K562 (cell line): ENCODE measurements around the gene VEZF1. TPM values are rescaled to one million over a fixed set of nuclear protein-coding genes. Genes with fewer than 3 reads are reported as not detected.

Source experiments
- ATAC-seq: fragments of 200-7000 bp; cut with Tn5 transposase; 3 replicates; pipeline ENCODE4 v1.9.1; 2020; ENCODE audit warnings: moderate library complexity
- BruUV-seq: library from RNA; stranded (reverse); fragments of 400-500 nt; replicated peaks from 2 replicates; lab custom pipeline; 2021; lab: Mats Ljungman, UMichigan
- CTCF ChIA-PET: fragments of 300-600 bp; formaldehyde crosslinking; extraction: SDS; loops from one replicate; lab custom pipeline; 2021; ENCODE audit warnings: low intra/inter-chr PET ratio; lab: Yijun Ruan, JAX
- POLR2A ChIA-PET: fragments of 300-600, 350-650 bp; sonication (Branson Sonifier 250); formaldehyde crosslinking; extraction: SDS; loops from one replicate; lab custom pipeline; 2021; ENCODE audit warnings: antibody characterized with exemption, inconsistent platforms; lab: Yijun Ruan, JAX
- DNase-seq, 4 experiments: peaks; one replicate each; pipeline versions ENCODE4 v3.0.0 to v3.0.0-alpha.2; 2011 to 2018; ENCODE audit warnings: low spot score in 3 of 4, mixed read lengths in 3 of 4; ENCODE audit errors: extremely low read depth in 1 of 4
- FAIRE-seq: peaks from 2 replicates; lab custom pipeline; 2011; peaks lifted over from hg19 to GRCh38; lab: Jason Lieb, UNC
- H2AFZ ChIP-seq: 2 replicates; pipeline ENCODE4 v1.6.0; 2011; ENCODE audit warnings: low read depth, low read length, control low read depth, inconsistent platforms
- H3K27ac ChIP-seq: fragments of 200-600 bp; 3 replicates; pipeline ENCODE4 v1.8.0; 2011; ENCODE audit warnings: low read depth, mild to moderate bottlenecking, control low read depth, inconsistent platforms, low read length, moderate library complexity, mixed read lengths; ENCODE audit errors: extremely low read depth
- H3K27me3 ChIP-seq, 2 experiments: fragments of 300-600 bp in 1 of 2; 2 replicates in 1 of 2; 3 replicates in 1 of 2; pipeline versions ENCODE4 v1.6.0 to v1.8.0; 2011; ENCODE audit warnings: inconsistent platforms in 2 of 2, low read length in 2 of 2, mild to moderate bottlenecking in 1 of 2, mixed read lengths in 1 of 2, moderate library complexity in 1 of 2; ENCODE audit not compliant: control insufficient read depth in 2 of 2, insufficient read depth in 2 of 2
- H3K36me3 ChIP-seq: fragments of 300-600 bp; 3 replicates; pipeline ENCODE4 v1.8.0; 2011; ENCODE audit warnings: mild to moderate bottlenecking, low read length, inconsistent platforms; ENCODE audit not compliant: control insufficient read depth, insufficient read depth
- H3K4me1 ChIP-seq, 2 experiments: fragments of 200-600 bp in 1 of 2; replicated peaks in 1 of 2; 2 replicates in 1 of 2; 3 replicates in 1 of 2; pipeline versions ENCODE4 v1.5.1 to v1.8.0; 2011; ENCODE audit warnings: inconsistent platforms in 2 of 2, low read length in 2 of 2, mild to moderate bottlenecking in 1 of 2, mixed read lengths in 1 of 2, moderate library complexity in 1 of 2; ENCODE audit not compliant: control insufficient read depth in 2 of 2, insufficient read depth in 2 of 2
- H3K4me2 ChIP-seq: 2 replicates; pipeline ENCODE4 v1.6.1; 2011; ENCODE audit warnings: low read length, control low read depth, inconsistent platforms, mixed read lengths; ENCODE audit not compliant: insufficient read depth
- H3K4me3 ChIP-seq: fragments of 200-600 bp; sonication (generic), shearing (Covaris generic); 2 replicates; pipeline ENCODE4 v1.5.1; 2016; ENCODE audit warnings: control low read depth, inconsistent platforms
- H3K79me2 ChIP-seq: fragments of 200-600 bp; 3 replicates; pipeline ENCODE4 v1.8.0; 2011; ENCODE audit warnings: low read length, inconsistent platforms; ENCODE audit not compliant: control insufficient read depth, insufficient read depth
- H3K9ac ChIP-seq, 2 experiments: 2 replicates each; pipeline versions ENCODE4 v1.6.0 to v1.6.1; 2011; ENCODE audit warnings: low read depth in 2 of 2, low read length in 2 of 2, control low read depth in 1 of 2, inconsistent platforms in 1 of 2, mild to moderate bottlenecking in 1 of 2, mixed read lengths in 1 of 2; ENCODE audit not compliant: insufficient read depth in 1 of 2
- H3K9me1 ChIP-seq: one replicate; pipeline ENCODE4 v1.6.0; 2011; ENCODE audit warnings: inconsistent platforms, mild to moderate bottlenecking, low read length, moderate library complexity; ENCODE audit not compliant: control insufficient read depth, insufficient read depth
- H3K9me3 ChIP-seq: replicated peaks from 2 replicates; pipeline ENCODE4 v1.5.1; 2011; ENCODE audit warnings: low read depth, low read length, inconsistent platforms; ENCODE audit not compliant: control insufficient read depth, insufficient read depth
- H4K20me1 ChIP-seq: replicated peaks from 2 replicates; pipeline ENCODE4 v1.6.1; 2011; ENCODE audit warnings: low read length, inconsistent platforms, mixed read lengths; ENCODE audit not compliant: control insufficient read depth, insufficient read depth
- CCNT2 ChIP-seq: IDR thresholded peaks from 2 replicates; pipeline ENCODE4 v1.6.1; 2011; ENCODE audit warnings: borderline replicate concordance, low read depth, mild to moderate bottlenecking, moderate library complexity, mixed read lengths, low read length; ENCODE audit not compliant: insufficient read length; ENCODE audit errors: extremely low read depth
- CTCF ChIP-seq, 3 experiments: IDR thresholded peaks in 2 of 3; conservative IDR thresholded peaks in 1 of 3; 2 replicates each; pipeline ENCODE4 v1.5.1; 2011 to 2012; ENCODE audit warnings: low read length in 3 of 3, mild to moderate bottlenecking in 3 of 3, control low read depth in 2 of 3, improper control_type of control experiment in 1 of 3, inconsistent platforms in 1 of 3, low read depth in 1 of 3, mixed read lengths in 1 of 3, moderate library complexity in 1 of 3; ENCODE audit not compliant: insufficient read depth in 2 of 3
- CXXC5 ChIP-seq: fragments of 250-450 bp; sonication (Bioruptor Pico); IDR thresholded peaks from 2 replicates; pipeline ENCODE4 v1.8.0; 2022; ENCODE audit warnings: inconsistent platforms, mild to moderate bottlenecking, moderate library complexity
- KDM5B ChIP-seq: fragments of 200-600 bp; sonication (generic); IDR thresholded peaks from 2 replicates; pipeline ENCODE4 v1.6.1; 2012; ENCODE audit warnings: low read depth, mild to moderate bottlenecking, moderate library complexity, low read length, control low read depth, inconsistent platforms; ENCODE audit not compliant: insufficient replicate concordance
- MTA3 ChIP-seq: fragments of 450-650 bp; formaldehyde crosslinking; IDR thresholded peaks from 2 replicates; pipeline ENCODE4 v1.6.1; 2017; ENCODE audit warnings: mild to moderate bottlenecking, borderline replicate concordance
- ZBTB11 ChIP-seq, 3 experiments: fragments of 200-800 bp in 1 of 3; fragments of 250-450 bp in 1 of 3; fragments of 450-650 bp in 1 of 3; sonication (Bioruptor Pico) in 1 of 3; sonication (Bioruptor generic) in 1 of 3; formaldehyde crosslinking in 1 of 3; IDR thresholded peaks; 2 replicates each; pipeline versions ENCODE4 v1.6.1 to v1.8.0; 2016 to 2022; ENCODE audit warnings: mild to moderate bottlenecking in 2 of 3, missing genetic modification characterization in 2 of 3, missing compliant biosample characterization in 1 of 3, moderate library complexity in 1 of 3
- ZBTB7A ChIP-seq: IDR thresholded peaks from 2 replicates; pipeline ENCODE4 v1.6.1; 2011; ENCODE audit warnings: low read depth, mild to moderate bottlenecking, low read length, moderate library complexity, borderline replicate concordance; ENCODE audit not compliant: control insufficient read depth
- ZNF655 ChIP-seq: fragments of 250-450 bp; sonication (Bioruptor Pico); IDR thresholded peaks from 2 replicates; pipeline ENCODE4 v1.5.0; 2021
- ZNF764 ChIP-seq: fragments of 250-450 bp; sonication (Bioruptor Pico); IDR thresholded peaks from 2 replicates; pipeline ENCODE4 v1.4.0; 2020; ENCODE audit warnings: low read depth, mild to moderate bottlenecking, moderate library complexity
- WGBS: fragments of 100-300 bp; shearing (Covaris generic); methylation state at CpG from one replicate; pipeline ENCODE4 v1.1.6; 2016; ENCODE audit warnings: low coverage, mixed read lengths; ENCODE audit not compliant: insufficient coverage; ENCODE audit errors: missing lambda C conversion rate; 5-methylcytosine and 5-hydroxymethylcytosine counted together
- in situ Hi-C: fragments of 300-500 bp; cut with MboI; formaldehyde crosslinking; loops from 4 replicates; pipeline ENCODE4 v1.15.0; 2018; ENCODE audit warnings: inconsistent platforms, mixed read lengths
- intact Hi-C: fragments of 100-400 bp; cut with micrococcal nuclease; formaldehyde crosslinking; loops from 2 replicates; pipeline ENCODE4 v1.14.2; 2022
- polyA plus RNA-seq, 8 experiments: library from polyadenylated mRNA; depleted of rRNA in 4 of 8; stranded (reverse) in 5 of 8; unstranded in 3 of 8; fragments of >200 nt; fragmentation: Nextera tagmentation in 2 of 8; fragmentation: Illumina TruSeq in 1 of 8; extraction: Ambion mirVana in 2 of 8; extraction: Trizol in 1 of 8; gene quantifications; 2 replicates each; pipeline versions ENCODE4 v1.2.1 to v1.2.3, GENCODE V29; 2011 to 2014; ENCODE audit warnings: inconsistent platforms in 1 of 8, missing spikeins in 1 of 8
- total RNA-seq, 7 experiments: library from RNA; depleted of rRNA in 6 of 7; stranded (reverse); fragments of >200 nt in 6 of 7; fragmentation: Illumina TruSeq in 2 of 7; extraction: Trizol in 2 of 7; gene quantifications; 2 replicates each; pipeline versions ENCODE4 v1.2.1 to v1.2.3, GENCODE V29; 2011 to 2021; ENCODE audit warnings: low replicate concordance in 1 of 7
- TF ChIP-seq, protein P1 (sequence below), 2 experiments: IDR thresholded peaks; 2 replicates each; pipeline ENCODE4 v1.6.1; 2011; ENCODE audit warnings: borderline replicate concordance in 1 of 2, control low read depth in 1 of 2, low read depth in 1 of 2, low read length in 1 of 2, mild to moderate bottlenecking in 1 of 2, mixed read lengths in 1 of 2, moderate library complexity in 1 of 2; ENCODE audit not compliant: insufficient read depth in 1 of 2, insufficient read length in 1 of 2, poor library complexity in 1 of 2, severe bottlenecking in 1 of 2; ENCODE audit errors: extremely low read depth in 1 of 2

The VEZF1 gene
- total and polyA plus RNA-seq, 9 of the 15 experiments (the other 6 are each of a cell fraction or from before 2014, with no cell fraction given): 9.5 to 33.4 (median 22.1) TPM

DNA sequence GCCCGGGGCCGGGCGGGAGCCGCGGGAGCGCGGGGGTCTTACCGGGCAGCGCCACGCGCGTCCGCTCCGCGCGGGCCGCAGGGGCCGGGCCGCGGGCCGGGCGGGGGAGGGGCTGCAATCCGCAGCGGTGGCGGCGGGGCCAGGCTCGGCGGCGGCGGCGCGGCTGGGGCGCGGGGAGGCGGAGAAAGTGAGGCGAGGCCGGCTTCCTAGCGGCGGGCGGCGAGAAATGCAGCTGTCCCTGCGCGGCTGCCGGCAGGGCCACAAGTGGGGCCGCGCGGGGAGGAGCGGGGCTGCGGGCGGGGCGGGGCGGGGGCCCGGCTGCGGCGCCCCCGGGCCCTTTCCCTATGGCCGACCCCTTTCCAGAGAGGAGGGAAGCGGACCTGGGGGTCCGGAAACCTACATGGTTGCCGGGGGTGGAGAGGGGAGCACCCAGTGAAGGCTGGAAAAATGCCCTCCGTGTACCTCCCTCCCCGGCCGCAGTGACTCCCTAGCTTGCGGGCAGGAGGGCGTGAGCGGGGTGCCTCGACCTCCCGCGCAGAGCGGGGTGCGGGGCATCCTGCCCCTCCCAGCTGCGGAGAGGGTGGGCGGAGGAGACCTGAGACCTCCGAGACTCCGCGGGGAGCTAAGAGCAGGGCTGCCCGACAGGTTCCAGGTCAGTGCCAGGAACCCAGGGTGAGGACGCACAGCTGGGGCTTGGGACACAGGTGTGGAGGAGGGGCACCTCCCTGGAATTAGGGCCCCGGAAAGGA is 32.7 kb downstream of the VEZF1 start, which contains the start of gene CUEDC1:
Gene CUEDC1 (minus strand): TSS at position 230 of the 749 bp plus-strand sequence. CDS start 69,848 bp downstream, outside the sequence.
- Histone ChIP-seq H3K4me3 (peak within 1 kb of the TSS; percentile 55), H3K9me3 (no peaks in the 10 kb centered on the region), H3K4me1 (peaks cover 14 to 17% of the 10 kb centered on the region in 2 experiments; a peak in 4 of 5 replicates), H3K9me1 (no peaks in the 10 kb centered on the region), H3K27ac (no peak within 1 kb of the TSS), H3K79me2 (no peaks in the 10 kb centered on the region), H3K36me3 (no peaks in the 10 kb centered on the region), H3K27me3 (peaks cover 21 to 40% of the 10 kb centered on the region in 2 experiments), H2AFZ (peak within 1 kb of the TSS; percentile 72), H3K4me2 (peak within 1 kb of the TSS; percentile 72), H3K9ac (peak within 1 kb of the TSS in 1 of 2 experiments; percentile 87; a peak in 3 of 4 replicates), H4K20me1 (no peaks in the 10 kb centered on the region)
- BruUV-seq: no TSS peak
- ATAC-seq: peak; percentile 92
- ChIA-PET POLR2A (interaction anchor here (0.7 to 0.8 kb wide), 3 partner anchors 11 to 84 kb away, joined by 3 to 4 read pairs (median 3); no protein-coding TSS in a partner anchor), CTCF (no interaction called here)
- WGBS: 5% methylated on average over 23 of the region's 79 CpGs
- peak; percentile 77 to 82 (median 80) for DNase-seq
- intact Hi-C loops (no loop called here), in situ Hi-C loops (no loop called here)
- FAIRE-seq: no peak
- TF ChIP-seq ZNF655 (CRISPR knock-in tag) (no peak), ZNF764 (CRISPR knock-in tag) (no peak), CTCF (IDR thresholded peaks at IDR 0.05 in 2 of 3, conservative IDR thresholded peaks at IDR 0.05 in 1 of 3; ENCODE audit: insufficient read depth in 2 of 3, low read depth in 1 of 3, low read length in 3 of 3) (peak in 2 of 3 experiments; percentile 40 to 63; a peak in 4 of 6 replicates), CXXC5 (CRISPR knock-in tag) (peak; percentile 46; the same call in 1 of the 2 replicates), CCNT2 (peak; percentile 43), ZBTB7A (peak; percentile 47; the same call in 1 of the 2 replicates), MTA3 (no peak), KDM5B (peak; percentile 34), ZBTB11 (CRISPR knock-in tag; IDR thresholded peaks at IDR 0.05) (peak in 1 of 3 experiments; percentile 37; a peak in 1 of 6 replicates)
- TF ChIP-seq, protein P1, sequence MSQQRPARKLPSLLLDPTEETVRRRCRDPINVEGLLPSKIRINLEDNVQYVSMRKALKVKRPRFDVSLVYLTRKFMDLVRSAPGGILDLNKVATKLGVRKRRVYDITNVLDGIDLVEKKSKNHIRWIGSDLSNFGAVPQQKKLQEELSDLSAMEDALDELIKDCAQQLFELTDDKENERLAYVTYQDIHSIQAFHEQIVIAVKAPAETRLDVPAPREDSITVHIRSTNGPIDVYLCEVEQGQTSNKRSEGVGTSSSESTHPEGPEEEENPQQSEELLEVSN (IDR thresholded peaks at IDR 0.05; ENCODE audit: borderline replicate concordance in 1 of 2, extremely low read depth in 1 of 2, insufficient read depth in 1 of 2, insufficient read length in 1 of 2, low read depth in 1 of 2, low read length in 1 of 2, poor library complexity in 1 of 2, severe bottlenecking in 1 of 2): peak; percentile 20 to 60
